ENCODE measurements around the gene SLC6A7. TPM values are rescaled to one million over a fixed set of nuclear protein-coding genes. Genes with fewer than 3 reads are reported as not detected.

SLC6A7 gene
- polyA plus RNA-seq, 1 of the 3 experiments (the other 2 are of a cell fraction): not detected

DNA sequence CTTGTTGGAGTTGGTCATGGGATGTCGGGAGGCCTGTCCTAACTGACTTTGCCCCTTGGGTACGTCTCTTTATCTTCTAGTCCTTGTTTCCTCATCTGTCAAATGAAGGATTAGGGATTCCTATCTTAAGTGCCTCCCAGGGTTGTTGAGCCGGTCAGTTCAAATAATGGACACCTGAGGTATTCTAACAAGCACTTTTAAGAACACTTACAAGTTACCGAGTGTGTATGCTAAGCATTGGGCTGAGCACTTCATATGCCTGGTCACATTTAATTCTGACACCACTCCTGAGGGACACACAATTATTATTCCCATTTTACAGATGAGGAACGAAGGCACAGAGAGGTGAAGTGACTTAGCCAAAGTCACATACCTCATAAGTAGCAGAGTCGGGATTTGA is 62.6 kb downstream of the SLC6A7 start:
- CTCF ChIA-PET: interaction anchor here (0.8 to 1.7 kb wide), 4 partner anchors 34 to 134 kb away, joined by 3 to 4 read pairs (median 4); no protein-coding TSS in a partner anchor
- Histone ChIP-seq H3K9ac (no peak overlapping the region), H3K79me2 (ENCODE audit: insufficient read depth) (no peaks in the 10 kb centered on the region), H3K9me3 (no peaks in the 10 kb centered on the region), H3K9me2 (no peaks in the 10 kb centered on the region), H3K27me3 (ENCODE audit: insufficient read depth) (no peaks in the 10 kb centered on the region), H3K27ac (ENCODE audit: low read depth in 2 of 2, low read length in 1 of 2) (no peak overlapping the region), H3K4me2 (no peak overlapping the region), H3F3A (replicated peaks; ENCODE audit: insufficient read depth) (no peaks in the 10 kb centered on the region), H2AFZ (ENCODE audit: low read depth) (no peak overlapping the region), H3K4me3 (ENCODE audit: low read depth in 2 of 2, low read length in 1 of 2) (no peak overlapping the region), H4K20me1 (ENCODE audit: insufficient read depth) (no peaks in the 10 kb centered on the region), H3K4me1 (ENCODE audit: control insufficient read depth in 1 of 2, insufficient read depth in 2 of 2, low read depth in 1 of 2, low read length in 1 of 2) (peaks cover 0 to 17% of the 10 kb centered on the region in 2 experiments; a peak in 1 of 4 replicates), H3K36me3 (replicated peaks in 1 of 2; ENCODE audit: control insufficient read depth in 1 of 2, insufficient read depth in 2 of 2, low read length in 1 of 2) (no peaks in the 10 kb centered on the region)
- 85% methylated on average over 5 of the region's 6 CpGs for WGBS (ENCODE audit: low lambda C conversion rate)
- DNase-seq: no peak
- TF ChIP-seq JUND (IDR thresholded peaks at IDR 0.05): no peak
- TF ChIP-seq TCF12 (IDR thresholded peaks at IDR 0.05): no peak
- no peak for TF ChIP-seq EZH2phosphoT487 (IDR thresholded peaks at IDR 0.05; ENCODE audit: borderline replicate concordance, low read depth)
- TF ChIP-seq FOXJ3 (CRISPR knock-in tag; IDR thresholded peaks at IDR 0.05): no peak
- TF ChIP-seq CHD2 (IDR thresholded peaks at IDR 0.05; ENCODE audit: low read length, partially characterized antibody): no peak
- TF ChIP-seq ELF1 (IDR thresholded peaks at IDR 0.05): no peak
- TF ChIP-seq SMC3 (IDR thresholded peaks at IDR 0.05; ENCODE audit: low read depth, low read length): no peak
- no peak for TF ChIP-seq POLR2AphosphoS5 (IDR thresholded peaks at IDR 0.05; ENCODE audit: low read depth, low read length)
- POLR2A ChIA-PET: no interaction called here

- Histone ChIP-seq H3K4me3 (ENCODE audit: low read depth in 2 of 2, low read length in 1 of 2) (no peak overlapping the region), H3K9me3 (no peaks in the 10 kb centered on the region), H3K9ac (no peak overlapping the region), H3K79me2 (ENCODE audit: insufficient read depth) (no peaks in the 10 kb centered on the region), H3K9me2 (no peaks in the 10 kb centered on the region), H4K20me1 (ENCODE audit: insufficient read depth) (no peaks in the 10 kb centered on the region), H3K4me2 (no peak overlapping the region), H3K27me3 (ENCODE audit: insufficient read depth) (no peaks in the 10 kb centered on the region), H3K4me1 (ENCODE audit: control insufficient read depth in 1 of 2, insufficient read depth in 2 of 2, low read depth in 1 of 2, low read length in 1 of 2) (peaks cover 0 to 17% of the 10 kb centered on the region in 2 experiments; a peak in 1 of 4 replicates), H3K36me3 (replicated peaks in 1 of 2; ENCODE audit: control insufficient read depth in 1 of 2, insufficient read depth in 2 of 2, low read length in 1 of 2) (no peaks in the 10 kb centered on the region), H2AFZ (ENCODE audit: low read depth) (no peak overlapping the region), H3K27ac (ENCODE audit: low read depth in 2 of 2, low read length in 1 of 2) (no peak overlapping the region), H3F3A (replicated peaks; ENCODE audit: insufficient read depth) (no peaks in the 10 kb centered on the region)
- DNase-seq: no peak
- CTCF ChIA-PET: interaction anchor here (1.0 to 1.4 kb wide), 2 partner anchors 19 to 35 kb away, joined by 4 to 6 read pairs; no protein-coding TSS in a partner anchor
- POLR2A ChIA-PET: no interaction called here
- WGBS (ENCODE audit: low lambda C conversion rate): 87% methylated on average over 10 of the region's 10 CpGs
- TF ChIP-seq JUND (IDR thresholded peaks at IDR 0.05): no peak
- TF ChIP-seq YY1 (IDR thresholded peaks at IDR 0.05; ENCODE audit: low read depth): no peak
- TF ChIP-seq CHD2 (IDR thresholded peaks at IDR 0.05; ENCODE audit: low read length, partially characterized antibody): no peak
- TF ChIP-seq MXI1 (IDR thresholded peaks at IDR 0.05; ENCODE audit: low read depth, low read length): no peak
- TF ChIP-seq GATA2 (CRISPR knock-in tag; IDR thresholded peaks at IDR 0.05): no peak
- no peak for TF ChIP-seq SIN3A (IDR thresholded peaks at IDR 0.05; ENCODE audit: borderline replicate concordance, low read depth, low read length)
- TF ChIP-seq PBX3 (IDR thresholded peaks at IDR 0.05): no peak
- TF ChIP-seq, protein P1, sequence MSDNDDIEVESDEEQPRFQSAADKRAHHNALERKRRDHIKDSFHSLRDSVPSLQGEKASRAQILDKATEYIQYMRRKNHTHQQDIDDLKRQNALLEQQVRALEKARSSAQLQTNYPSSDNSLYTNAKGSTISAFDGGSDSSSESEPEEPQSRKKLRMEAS (IDR thresholded peaks at IDR 0.05; ENCODE audit: low read depth): no peak
- TF ChIP-seq FOSL2 (IDR thresholded peaks at IDR 0.05; ENCODE audit: borderline replicate concordance, low read depth): no peak
- TF ChIP-seq NFIC (IDR thresholded peaks at IDR 0.05; ENCODE audit: borderline replicate concordance): no peak
- no peak for TF ChIP-seq NRF1 (IDR thresholded peaks at IDR 0.05; ENCODE audit: low read depth, low read length)
- no peak for TF ChIP-seq IRF3 (IDR thresholded peaks at IDR 0.05; ENCODE audit: low read depth, low read length)
- TF ChIP-seq ZBTB33 (IDR thresholded peaks at IDR 0.05; ENCODE audit: borderline replicate concordance, low read depth): no peak
- TF ChIP-seq RCOR1 (IDR thresholded peaks at IDR 0.05; ENCODE audit: low read length): no peak
Measured at GRCh38 chr5:150253416-150254208, 63.8 kb downstream of the SLC6A7 start.
